GM21619 (cell line): ENCODE measurements around the gene RASSF5.
"Not testable (repeated sequence)": the region's sequence is repeated elsewhere in the genome, so short reads cannot be mapped to it uniquely, and the experiment has no call there.

ENCODE experiments used
- ATAC-seq: cut with Tn5 transposase; IDR thresholded peaks from one replicate; pipeline ENCODE4 v1.9.1; 2021; ENCODE audit not compliant: unreplicated experiment

RASSF5 gene

DNA sequence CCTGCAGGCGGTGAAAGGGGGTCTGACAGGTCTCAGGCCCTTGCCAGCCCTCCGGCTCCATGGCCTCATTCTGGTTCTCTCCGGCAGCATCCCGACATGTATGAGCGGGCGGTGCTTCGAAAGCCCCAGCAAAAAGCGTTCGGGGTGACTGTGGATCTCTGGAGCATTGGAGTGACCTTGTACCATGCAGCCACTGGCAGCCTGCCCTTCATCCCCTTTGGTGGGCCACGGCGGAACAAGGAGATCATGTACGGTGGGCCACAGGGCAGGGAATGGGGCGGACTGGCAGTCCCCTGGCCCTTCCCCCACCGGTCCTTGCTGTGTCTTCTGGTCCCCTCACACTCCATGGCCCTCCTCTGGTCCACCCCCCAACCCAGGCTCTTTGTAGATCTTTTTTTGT, 30.7 kb upstream of the RASSF5 start:
- ATAC-seq, result no peak

DNA sequence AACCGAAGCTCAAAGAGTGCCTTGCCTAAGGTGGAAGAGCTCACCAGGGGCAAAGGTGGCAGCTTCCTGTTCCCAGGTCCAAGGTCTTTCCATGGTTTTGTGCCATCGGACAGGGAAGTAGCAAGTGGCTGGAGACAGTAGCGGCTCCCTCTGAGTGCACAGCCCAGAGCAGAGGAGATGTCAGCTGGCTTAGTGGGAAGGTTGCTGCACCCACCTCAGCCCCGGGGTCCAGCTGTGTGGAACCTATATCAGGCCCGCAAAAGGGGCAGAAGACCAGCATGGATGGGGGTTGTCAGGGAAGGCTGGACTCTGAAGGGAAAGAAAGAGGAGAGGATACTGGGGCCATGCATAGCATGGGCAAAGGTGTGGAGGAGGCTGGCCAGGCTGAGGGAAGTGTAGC, 30.2 kb upstream of the RASSF5 start:
- no peak for ATAC-seq

DNA sequence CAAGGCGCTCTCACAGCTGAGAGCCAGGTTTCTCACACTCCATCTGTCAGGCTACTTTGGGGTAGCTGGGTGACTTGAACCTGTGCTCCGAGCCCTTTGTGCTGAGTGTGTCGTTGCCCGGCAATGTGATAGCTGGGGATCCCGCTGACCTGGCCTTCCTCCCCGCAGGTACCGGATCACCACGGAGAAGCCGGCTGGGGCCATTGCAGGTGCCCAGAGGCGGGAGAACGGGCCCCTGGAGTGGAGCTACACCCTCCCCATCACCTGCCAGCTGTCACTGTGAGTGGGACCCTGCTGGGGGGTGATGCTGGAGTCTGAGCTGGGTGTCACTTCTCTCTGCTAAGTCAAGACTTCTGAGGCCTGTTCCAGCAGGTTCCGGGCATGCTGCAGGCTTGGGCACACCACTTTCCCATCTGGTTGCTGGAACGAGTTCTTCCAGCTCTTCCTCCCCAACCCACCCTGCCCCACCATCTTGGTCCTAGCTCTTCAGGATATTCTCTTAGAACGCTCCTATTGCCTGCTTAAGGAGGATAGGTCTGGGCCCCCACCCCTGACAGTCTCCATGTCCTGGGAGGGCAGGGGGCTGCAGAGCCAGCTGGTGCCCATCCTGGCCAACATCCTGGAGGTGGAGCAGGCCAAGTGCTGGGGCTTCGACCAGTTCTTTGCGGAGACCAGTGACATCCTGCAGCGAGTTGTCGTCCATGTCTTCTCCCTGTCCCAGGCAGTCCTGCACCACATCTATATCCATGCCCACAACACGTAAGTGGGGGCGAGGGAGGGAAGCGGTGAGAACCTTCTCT, 29.6 kb upstream of the RASSF5 start:
- no peak for ATAC-seq

DNA sequence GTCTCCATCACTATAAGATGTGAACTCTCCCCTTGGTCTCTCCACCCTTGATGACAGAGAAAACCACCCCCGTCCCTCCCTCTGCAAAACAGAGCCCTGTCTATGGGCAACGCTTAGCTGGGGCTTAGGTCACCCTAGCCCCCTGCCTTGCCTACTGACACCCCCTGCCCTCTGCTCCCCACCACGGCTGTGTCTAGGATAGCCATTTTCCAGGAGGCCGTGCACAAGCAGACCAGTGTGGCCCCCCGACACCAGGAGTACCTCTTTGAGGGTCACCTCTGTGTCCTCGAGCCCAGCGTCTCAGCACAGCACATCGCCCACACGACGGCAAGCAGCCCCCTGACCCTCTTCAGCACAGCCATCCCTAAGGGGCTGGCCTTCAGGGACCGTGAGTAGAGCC, 28.6 kb upstream of the RASSF5 start:
- ATAC-seq, result no peak

DNA sequence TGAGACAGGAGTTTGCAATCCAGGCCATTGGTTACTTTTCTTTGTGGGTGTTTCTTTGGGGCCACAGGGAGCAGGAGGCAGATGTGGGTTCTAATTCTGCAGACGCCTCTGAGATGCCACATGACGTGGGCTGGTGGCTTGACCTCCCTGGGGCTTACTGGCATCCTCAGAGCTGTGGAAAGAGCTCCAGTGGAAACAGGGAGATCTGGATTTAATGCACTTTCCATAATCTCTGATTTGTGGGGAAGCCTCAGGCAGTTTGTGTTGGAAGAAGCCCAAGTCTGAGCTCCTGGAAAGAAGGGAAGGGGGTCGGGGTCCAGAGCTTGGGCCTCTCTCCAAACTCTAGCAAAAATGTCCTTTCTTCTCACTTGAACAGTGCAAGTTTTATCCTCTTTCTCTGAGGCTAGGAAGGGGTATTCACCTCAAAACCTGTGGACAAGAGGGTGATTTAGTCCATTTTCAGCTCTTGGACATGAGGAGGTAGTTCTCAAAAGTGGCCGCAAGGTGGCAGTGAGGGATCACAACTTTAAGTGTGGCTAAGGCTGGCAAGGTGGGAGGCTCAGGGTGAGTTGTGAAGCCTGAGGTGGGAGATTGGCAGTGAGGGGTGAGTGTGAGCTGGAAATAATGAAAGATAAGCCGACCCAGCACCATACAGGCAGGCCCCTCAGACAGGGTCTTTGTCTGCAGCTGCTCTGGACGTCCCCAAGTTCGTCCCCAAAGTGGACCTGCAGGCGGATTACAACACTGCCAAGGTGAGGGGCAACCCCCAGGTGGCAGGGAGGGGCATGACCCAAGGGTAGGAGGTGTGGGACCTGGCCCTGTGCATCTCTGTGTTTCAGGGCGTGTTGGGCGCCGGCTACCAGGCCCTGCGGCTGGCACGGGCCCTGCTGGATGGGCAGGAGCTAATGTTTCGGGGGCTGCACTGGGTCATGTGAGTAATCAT, 27.9 kb upstream of the RASSF5 start:
- no peak for ATAC-seq

DNA sequence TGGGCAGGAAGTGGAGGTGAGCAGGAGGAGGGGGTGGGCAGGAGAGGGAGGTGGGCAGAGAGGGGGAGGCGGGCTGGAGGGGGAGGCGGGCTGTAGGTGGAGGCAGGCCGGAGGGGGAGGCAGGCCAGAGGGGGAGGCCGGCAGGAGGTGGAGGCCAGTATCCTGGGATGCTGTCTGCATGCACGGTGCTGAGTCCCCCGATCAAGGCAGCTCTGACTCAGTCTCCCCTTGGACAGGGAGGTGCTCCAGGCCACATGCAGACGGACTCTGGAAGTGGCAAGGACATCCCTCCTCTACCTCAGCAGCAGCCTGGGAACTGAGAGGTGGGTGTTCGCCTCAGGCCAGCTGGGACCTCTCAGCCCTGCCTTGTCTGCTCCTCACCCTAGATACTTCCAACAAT, 27.1 kb upstream of the RASSF5 start:
- no peak for ATAC-seq

DNA sequence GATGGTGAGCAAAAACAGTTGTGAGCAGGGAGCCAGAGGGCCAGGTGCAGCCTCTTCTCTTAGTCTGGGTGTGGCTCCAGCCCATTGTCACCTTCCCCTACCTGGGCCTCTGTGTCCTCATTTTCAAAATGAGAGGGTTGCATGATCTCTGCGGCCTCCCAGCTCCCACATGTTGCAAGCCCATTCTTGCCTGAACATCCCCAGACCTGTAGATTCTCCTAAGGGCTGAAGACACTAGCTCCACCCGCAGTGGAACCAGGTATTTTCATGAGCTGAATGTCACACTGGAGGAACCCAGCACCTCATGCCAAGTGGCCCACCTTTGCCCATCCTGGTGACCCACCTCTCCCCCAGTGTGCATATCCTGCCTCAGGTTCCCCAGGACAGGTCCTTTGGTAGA, 24.7 kb upstream of the RASSF5 start:
- ATAC-seq, result no peak

DNA sequence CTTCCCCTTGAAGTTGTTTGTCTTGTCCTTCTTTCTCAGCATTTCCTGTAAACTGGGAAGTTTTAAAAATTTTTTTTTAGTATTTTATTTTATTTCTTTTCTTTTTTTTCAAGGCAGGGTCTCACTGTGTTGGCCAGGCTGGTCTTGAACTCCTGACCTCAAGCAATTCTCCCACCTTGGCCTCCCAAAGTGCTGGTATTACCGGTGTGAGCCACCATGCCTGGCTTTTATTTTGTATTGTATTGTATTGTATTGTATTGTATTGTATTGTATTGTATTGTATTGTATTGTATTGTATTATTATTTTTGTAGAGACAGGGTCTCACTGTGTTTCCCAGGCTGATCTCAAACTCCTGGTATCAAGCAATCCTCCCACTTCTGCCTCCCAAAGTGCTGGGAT, 23.5 kb upstream of the RASSF5 start:
- ATAC-seq, result not testable (repeated sequence)

DNA sequence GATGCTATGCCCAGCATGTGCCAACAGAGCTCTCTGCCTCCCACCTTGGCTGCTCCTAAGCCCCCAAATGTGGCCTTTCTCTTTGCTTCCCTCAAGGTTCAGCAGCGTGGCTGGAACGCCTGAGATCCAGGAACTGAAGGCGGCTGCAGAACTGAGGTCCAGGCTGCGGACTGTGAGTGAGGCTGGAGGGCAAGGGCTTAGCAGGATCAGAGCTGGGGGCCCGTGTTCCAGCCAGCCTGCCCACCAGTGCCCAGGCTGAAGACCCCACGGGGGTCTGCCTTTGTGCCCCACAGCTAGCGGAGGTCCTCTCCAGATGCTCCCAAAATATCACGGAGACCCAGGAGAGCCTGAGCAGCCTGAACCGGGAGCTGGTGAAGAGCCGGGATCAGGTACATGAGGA, 22.4 kb upstream of the RASSF5 start:
- no peak for ATAC-seq

DNA sequence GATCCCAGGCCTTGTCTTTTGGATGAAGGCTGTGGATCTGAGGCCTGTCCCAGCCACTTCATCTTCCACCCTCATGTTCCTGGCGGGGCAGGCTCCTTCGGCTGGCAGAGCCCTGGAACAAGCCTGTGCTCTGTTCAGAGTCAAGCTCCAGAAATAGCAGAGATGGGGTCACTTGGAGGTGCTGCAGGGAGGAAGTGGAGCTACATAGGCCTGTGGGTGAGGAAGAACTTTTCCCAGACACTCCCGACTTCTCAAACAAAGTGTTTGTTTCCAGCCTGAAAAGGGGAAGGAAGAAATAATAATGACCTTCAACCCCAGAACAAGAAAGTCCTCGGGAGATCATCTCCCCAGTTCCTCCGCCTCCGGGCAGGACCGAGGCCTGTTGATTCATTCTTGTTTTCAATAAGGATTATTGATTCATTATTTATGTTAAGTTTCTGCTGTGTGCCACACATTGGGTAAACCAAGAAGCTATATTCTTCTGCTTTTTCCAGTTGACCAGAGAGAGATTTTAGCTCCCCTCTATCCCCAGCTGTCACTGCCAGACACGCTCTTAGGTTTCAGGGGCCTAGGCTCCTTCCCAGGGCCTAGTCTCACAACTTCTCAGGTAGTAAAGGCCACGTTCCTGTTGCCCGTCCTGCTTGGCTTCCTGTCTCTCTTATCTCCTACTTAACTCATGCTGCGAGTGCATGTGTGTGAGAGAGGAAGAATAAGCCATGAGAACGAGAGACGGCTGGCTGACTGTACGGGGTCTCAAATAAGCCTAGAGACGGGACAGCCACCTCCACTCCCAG, 20.1 kb upstream of the RASSF5 start:
- ATAC-seq, result no peak

DNA sequence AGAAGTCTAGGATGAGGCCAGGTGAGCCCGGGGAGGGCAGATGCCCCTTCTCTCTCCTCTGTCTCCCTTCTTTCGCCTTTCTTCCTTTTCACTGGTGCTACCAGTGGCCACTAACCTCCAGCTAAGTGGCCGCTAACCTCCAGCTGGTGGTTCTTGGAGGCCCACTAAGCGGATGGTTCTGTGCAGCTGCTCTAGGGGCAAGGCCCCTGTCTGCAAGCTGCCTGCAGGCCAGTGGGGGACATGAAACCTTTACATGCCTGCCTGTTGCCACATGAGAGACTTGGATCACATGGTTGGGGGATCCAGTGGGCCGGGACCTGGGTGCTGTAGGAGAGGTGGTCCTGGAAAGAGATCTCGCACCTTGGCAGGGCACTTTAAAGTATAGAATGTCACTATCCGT, 19.4 kb upstream of the RASSF5 start:
- no peak for ATAC-seq

DNA sequence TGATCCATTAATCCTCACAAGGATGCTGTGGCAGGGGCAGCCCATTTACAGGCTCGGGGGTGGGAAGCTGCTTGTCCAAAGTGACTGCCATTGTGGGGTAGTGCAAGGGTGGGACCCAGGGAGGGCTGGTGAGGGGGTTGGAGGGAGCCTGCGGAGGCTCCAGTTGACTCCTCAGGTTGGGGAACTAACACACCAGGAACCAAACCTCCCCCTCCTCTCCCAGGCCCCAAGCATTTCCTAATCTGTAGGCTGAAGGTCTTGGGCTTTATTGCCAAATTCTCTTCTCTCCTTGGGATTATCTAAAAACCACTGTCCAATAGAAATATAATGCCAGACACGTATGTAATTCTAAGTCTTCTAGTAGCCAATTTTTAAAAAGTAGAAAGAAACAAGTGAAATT, 18.9 kb upstream of the RASSF5 start:
- ATAC-seq, result no peak

DNA sequence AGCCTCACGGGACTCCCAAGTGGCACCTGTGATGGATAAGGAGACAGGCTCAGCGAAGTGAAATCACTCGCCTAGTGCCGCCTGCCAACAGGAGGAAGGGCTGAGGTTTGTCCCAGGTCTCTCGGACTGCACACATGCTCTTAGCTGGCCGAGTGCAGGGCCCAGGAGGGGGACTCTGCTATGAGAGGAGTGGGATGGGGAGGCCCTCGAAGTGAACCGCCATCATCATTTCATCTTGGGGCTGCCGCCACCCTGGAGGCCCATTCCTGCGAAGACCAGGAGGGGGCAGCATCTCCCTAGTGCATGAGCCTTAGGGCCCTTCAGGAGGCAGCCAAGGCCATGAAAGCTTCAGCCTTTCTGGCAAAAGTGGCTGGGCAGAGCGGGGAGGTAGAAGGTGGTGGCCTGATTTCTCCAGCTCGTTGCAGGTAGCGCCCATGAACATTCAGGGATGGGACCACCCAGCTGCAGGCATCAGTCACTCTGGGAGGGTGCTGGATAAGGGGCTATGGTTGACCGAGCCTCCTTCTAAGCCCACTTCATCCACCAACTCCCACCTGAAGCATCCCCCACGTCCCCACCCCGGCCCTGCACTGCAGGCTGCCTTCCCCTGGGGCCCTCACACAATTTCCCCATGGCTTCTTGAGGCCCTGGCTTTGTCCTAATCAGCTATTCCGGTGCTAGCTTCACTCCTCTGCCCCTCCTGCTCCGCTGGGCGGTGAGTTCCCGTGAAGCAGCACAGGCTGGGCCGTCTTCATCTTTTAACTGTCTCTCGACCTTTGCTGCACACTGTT, 17.2 kb upstream of the RASSF5 start:
- ATAC-seq, result peak; percentile 70

DNA sequence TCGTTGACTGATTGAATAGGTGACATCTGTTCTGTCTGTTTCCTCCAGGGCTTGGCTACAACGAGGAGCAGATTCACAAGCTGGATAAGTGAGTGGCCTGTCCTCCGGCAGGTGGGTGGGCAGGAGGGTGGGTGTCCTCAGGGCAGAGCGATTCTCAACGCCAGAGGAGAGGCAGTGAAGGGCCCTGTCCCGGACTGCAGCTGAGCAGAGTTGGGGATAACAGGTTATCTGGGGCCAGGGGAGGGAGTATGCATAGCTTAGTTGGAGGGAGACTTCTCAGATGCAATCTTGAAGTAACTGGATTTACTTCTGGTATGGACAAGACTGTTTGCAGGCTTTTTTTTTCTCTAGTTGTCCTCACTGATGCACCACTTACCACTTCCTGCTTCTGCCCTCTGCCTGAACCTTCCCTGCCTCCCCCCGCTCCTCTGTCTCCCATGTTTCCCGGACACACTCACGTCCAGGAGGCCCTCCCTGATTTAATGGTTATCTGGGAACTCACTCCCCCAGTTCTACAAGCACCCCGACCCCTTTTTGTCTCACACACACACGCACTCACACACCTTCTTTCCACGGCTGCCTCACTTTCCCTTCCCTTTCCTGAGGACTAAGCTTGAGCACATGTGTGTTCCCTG, 16.4 kb upstream of the RASSF5 start:
- ATAC-seq, result no peak

DNA sequence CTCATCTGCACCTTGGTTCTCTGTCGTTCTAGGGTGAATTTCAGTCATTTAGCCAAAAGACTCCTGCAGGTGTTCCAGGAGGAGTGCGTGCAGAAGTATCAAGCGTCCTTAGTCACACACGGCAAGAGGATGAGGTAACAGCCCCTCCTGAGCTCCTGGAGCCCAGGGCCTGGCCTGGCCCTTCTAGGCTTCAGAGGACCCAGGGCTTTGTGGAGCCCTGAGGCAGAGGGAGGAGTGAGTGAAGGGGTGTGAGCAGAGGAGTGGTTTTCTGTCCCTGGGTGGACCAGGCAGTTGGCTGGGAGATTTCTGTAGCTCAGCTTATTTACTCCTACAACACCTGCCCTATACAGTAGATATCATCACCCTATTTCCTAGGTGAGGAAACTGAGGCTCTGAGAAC, 15.7 kb upstream of the RASSF5 start:
- no peak for ATAC-seq

DNA sequence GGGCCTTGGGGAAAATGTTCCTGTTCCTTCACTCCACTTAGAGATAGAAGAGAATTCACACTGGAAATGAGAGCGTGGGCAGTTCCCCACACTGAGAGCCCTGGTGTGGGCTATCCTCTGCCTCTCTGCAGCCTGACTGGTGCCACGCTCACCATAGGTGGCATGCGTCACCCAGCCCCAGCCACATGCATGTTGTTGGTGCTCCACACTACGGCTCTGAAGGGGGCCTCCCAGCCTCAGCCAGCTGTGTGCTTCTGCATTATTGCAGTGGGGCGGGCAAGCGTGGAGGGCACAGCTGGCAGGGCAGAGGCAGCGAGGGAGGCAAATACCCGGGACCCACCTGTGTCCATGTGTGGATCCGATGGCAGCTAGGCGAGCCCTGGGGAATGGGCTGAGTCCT, 14.7 kb upstream of the RASSF5 start:
- no peak for ATAC-seq

DNA sequence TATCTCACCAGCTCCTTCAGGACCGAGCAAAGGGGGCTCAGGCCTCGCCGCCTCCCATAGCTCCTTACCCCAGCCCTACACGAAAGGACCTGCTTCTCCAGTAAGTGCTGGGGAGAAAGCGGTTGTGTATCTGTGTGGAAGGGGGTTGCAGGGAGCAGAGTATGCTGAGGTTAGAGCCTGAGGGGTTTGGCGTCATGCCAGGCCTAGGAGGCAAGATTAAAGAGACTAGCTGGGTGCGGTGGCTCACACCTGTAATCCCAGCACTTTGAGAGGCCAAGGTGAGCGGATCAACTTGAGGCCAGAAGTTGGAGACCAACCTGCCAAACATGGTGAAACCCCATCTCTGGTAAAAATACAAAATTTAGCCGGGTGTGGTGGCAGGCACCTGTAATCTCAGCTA, 14.1 kb upstream of the RASSF5 start:
- ATAC-seq, result no peak

DNA sequence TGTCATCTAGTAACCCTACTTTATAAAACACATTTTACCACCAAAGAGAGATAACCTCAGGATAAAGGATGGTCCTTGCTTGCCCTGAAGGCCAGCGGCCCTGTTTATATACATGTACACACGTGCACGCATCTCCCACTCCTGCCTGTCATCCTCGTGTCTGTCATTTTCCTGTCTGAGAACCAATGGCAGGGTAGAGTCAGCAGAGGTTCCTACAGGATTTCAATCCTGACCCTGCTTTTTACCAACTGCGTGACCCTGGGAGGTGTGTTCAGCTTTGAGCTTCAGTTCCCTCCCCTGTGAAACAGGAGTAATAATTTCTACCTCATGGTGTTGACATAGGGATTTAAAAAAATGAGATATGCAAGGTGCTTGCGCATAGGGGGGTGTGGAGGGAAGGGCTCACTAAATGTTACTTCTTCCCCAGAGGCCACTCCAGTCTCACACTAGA, 12.3 kb upstream of the RASSF5 start:
- ATAC-seq, result no peak

DNA sequence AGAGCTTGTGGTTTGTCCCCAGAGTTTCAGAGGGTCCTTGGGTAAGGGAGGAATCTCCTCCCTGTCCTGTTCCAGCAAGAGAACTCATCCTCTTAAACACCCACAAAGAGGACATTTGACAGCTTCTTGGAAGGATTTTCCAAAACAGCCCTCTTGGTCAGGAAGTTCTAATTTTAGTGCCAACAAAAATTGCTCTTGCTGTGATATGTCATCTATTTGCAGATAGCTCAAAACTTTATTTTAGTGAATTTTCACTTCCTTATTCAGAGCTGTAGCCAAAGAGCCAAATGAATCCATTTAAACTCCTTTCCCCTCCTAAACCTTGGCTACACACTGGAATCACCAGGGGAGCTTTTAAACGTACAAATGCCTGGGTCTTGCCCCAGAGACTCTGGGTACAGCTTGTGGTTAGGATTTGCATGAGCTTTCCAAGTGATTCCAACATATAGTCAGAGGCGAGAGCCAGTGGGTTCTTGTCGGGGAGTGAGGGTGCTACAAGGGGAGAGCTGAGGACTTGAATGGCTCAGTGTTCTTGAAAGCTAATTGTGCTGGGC, 11.8 kb upstream of the RASSF5 start:
- peak; percentile 16 for ATAC-seq
